ENCODE data around the gene PPP1CC.

DNA sequence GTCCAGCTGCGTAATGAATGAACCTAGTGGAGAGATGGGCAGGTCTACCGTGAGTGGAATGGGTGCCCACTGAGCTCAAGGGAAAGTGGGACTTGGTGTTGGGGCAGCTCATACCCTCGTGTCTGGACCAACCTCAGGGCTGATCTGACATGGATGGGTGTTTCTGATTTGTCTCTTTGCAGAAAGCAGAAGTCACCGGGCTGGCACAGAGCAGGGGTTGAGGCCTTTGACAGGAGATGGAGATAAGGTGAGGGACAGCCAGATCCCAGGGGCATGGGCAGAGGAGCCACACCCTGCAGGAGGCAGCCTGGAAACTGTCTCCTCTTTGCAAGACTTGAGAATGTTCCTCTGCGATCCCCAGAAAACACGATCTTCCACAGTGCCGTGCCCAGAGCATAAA is 20.9 kb upstream of the PPP1CC start:
- no peak for TF ChIP-seq CTCF (IDR thresholded peaks at IDR 0.05)
- no peak for TF ChIP-seq POLR2A (IDR thresholded peaks at IDR 0.05)

Data from body of pancreas (tissue), 4 donors.